SIG-M5 treated with dmso at 0.1 percent for 504 hours (cell line): ENCODE results near the gene XRCC5.

Source experiments
- DNase-seq: peaks from one replicate; lab custom pipeline; 2025; ENCODE audit not compliant: unreplicated experiment; lab: John Stamatoyannopoulos, UW

Gene XRCC5

GRCh38 chr2:216222650-216223352 is 113.7 kb downstream of the XRCC5 start:
- no peak for DNase-seq

DNA sequence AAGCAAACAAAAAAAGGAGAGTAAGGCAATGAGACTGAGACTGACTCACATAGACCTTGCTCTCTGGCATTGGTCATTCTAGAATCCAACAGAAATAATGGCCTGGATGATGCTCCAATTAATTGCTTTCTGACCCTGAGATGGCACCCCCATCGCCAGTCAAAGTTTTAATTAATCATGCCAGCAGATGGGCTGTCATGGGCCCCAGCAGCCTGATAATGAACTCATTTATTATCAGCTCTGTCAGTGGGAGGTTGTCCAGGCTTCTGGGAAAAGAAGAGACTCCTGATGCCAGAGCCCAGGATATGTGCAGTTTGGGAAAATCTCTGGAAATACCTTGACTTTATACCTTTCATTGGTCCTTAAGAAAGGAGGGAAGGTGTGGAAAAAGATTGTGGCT is 115.2 kb downstream of the XRCC5 start:
- DNase-seq, result no peak

DNA sequence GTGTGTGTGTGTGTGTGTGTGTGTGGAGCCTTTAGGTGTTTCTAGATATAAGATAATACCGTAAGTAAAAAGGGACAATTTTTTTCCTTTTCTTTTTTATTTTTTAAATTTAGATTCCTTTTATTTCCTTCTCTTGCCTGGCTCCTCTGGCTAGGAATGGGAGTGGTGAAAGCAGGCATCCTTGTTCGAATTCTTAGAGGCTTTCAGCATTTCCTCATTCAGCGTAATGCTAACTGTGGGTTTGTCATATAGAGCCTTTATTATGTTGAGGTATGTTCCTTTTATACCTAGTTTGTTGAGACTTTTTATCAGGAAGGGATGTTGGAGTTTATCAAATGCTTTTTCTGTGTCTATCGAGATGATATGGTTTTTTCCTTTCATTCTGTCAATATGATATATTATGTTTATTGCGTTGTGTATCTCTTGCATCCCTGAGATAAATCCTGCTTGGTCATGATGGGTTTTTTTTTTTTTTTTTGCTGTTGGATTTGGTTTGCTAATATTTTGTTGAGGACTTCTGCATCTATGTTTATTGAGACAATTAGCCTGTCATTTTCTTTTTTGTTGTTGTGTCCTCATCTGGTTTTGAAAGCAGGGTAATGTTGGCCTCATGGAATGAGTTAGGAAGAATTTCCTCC is 120.2 kb downstream of the XRCC5 start:
- DNase-seq, result no peak

- no peak for DNase-seq
Measured at GRCh38 chr2:216231867-216232266, 122.7 kb downstream of the XRCC5 start.

DNA sequence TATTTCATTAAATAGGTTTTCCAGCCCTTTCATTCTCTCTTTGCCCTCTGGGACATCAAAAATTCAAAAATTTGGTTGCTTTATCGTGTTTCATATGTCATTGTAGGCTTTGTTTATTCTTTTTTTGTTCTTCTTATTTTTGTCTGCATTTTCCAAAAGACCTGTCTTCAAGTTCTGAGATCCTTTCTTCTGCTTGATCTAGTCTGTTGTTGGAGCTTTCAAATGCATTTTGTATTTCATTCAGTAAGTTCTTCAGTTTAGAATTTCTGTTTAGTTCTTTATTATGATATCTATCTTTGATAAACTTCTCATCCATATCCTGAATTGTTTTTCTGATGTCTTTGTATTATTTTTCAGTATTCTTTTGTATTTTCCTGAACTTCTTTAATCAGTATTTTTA is 123.6 kb downstream of the XRCC5 start:
- DNase-seq, result no peak

DNA sequence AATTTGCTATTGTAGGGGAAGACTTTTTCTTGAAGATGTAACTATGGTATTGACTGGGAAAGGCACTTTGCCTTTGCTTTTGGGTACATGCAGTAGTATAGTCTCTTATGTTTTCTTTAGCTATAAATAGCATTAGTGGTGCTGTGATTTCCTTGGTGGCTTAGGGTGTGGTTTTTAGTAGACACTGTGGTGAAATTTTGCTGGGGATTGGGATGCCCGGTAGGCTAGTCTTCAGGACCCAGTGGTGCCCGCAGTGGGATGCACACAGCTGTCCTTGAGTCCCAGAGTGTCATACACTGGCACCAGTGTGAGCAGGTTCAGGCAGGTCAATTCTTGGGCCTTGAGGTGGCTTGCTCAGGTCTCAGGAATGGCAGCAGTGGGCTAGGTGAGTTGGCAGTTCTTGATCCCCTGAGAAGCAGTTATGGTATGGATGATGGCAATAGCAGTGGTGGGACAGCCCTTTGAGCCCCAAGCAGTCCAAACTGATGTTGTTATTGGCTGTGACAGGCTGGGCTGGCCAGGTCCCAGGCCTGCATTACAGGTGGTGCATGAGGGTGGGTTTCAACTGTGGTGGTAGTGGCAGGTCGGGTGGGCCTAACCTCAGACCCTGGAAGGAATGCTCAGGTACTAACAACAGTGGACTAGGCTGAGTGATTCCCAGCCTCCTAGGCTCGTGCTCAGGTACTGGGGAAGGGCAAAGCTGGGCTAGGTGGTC is 124.3 kb downstream of the XRCC5 start:
- DNase-seq, result no peak

- DNase-seq, result no peak
Measured at GRCh38 chr2:216234106-216234505, 125.0 kb downstream of the XRCC5 start.

GRCh38 chr2:216235462-216235861 is 126.3 kb downstream of the XRCC5 start:
- no peak for DNase-seq

DNA sequence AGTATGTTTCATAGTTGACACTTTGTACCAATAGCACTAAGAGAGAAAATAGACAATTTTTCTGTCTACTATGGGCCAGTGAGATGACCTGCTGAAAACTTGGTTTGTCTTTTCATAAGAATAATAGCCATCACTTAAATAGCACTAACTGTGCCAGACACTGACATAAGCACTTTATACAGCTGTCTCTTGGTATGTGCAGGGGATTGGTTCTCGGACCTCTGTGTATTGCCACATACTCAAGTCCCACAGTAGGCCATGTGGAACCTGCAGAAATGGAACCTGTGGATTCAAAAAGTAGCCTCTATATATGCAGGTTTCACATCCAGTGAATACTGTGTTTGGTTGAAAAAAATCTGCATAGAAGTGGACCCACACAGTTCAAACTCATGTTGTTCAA is 126.7 kb downstream of the XRCC5 start:
- DNase-seq, result no peak

GRCh38 chr2:216236486-216236885 is 127.3 kb downstream of the XRCC5 start:
- no peak for DNase-seq

GRCh38 chr2:216242365-216242764 is 133.2 kb downstream of the XRCC5 start:
- DNase-seq, result no peak

- no peak for DNase-seq
Measured at GRCh38 chr2:216243026-216243425, 133.9 kb downstream of the XRCC5 start.

DNA sequence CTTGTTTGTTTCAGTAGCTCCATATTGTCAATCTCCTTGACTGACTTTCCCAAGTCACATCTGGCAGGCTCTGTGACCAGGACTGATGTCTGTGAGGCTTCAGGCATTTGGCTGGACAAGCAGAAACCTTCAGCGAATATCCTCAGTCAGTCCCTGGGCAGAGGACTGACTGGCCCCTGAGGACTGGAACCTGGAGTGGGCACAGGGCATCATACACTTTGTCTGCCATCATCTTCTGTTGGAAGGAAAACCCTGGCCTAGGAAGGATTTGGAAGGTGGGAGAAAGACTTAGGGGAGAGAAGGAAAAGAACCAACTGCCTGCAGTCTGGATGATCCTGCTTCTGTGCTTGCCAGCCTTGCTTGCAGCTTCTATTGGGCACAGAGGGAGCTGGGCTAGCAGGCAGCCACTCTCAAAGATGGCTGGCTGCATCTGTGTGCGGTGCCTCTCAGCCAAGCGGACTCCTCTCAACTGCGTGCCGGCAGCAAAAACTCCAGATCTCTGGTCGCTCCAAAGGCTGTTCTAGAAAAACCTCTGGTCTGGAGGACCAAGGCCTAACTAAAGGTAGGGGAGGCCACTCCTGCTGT is 136.3 kb downstream of the XRCC5 start:
- DNase-seq, result no peak

DNA sequence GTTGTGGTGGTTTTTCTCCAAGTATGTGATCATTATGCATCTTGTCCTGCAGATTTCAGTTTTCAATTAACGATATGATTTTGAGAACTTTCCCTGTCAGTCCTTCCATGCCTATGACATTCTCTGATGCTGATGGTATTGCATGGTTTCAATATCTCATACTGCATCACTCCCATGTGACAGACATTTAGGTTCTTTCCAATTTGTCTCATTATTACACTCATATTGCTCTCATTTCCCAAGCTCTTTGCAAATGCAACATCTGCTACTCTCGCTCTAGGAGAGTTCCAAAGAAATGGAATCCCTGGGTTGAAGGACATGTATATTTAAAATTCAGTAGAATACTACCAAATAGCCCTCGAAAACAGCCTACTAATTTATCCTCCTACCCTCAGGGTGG is 137.6 kb downstream of the XRCC5 start:
- DNase-seq, result no peak
